ENCODE data around the gene PRPF40A. TPM values are rescaled to one million over a fixed set of nuclear protein-coding genes. Genes with fewer than 3 reads are reported as not detected.

The PRPF40A gene
- total and polyA plus RNA-seq, 9 of the 15 experiments (the other 6 are each of a cell fraction or from before 2014, with no cell fraction given): 168 to 304 (median 264) TPM

GRCh38 chr2:152718076-152718908 is 1.0 kb upstream of the PRPF40A start, which contains the start of gene ARL6IP6 (continued):
- TF ChIP-seq FOXA3 (CRISPR knock-in tag; conservative IDR thresholded peaks at IDR 0.05 in 1 of 2, IDR thresholded peaks at IDR 0.05 in 1 of 2) (0 out of 4 replicates have a peak, but pooled peaks of 1 of the 2 experiments have one; percentile 2), CREB5 (CRISPR knock-in tag; IDR thresholded peaks at IDR 0.05) (0 out of 2 replicates have a peak, but pooled peaks have one; percentile 50), ZMIZ1 (IDR thresholded peaks at IDR 0.05; ENCODE audit: low read depth in 2 of 2, low read length in 2 of 2) (peak in 1 of 2 experiments; percentile 84; a peak in 2 of 4 replicates), ATF4 (CRISPR knock-in tag; IDR thresholded peaks at IDR 0.05) (no peak; the same call in 1 of the 2 replicates), CSDE1 (IDR thresholded peaks at IDR 0.05) (no peak), TFAM (CRISPR knock-in tag; conservative IDR thresholded peaks at IDR 0.05) (no peak), MEIS2 (IDR thresholded peaks at IDR 0.05; ENCODE audit: partially characterized antibody) (peak; percentile 26), RBM17 (IDR thresholded peaks at IDR 0.05; ENCODE audit: borderline replicate concordance, low read depth, low read length) (no peak), NFYB (IDR thresholded peaks at IDR 0.05; ENCODE audit: extremely low read depth, insufficient read length) (peak; percentile 85), HMG20A (CRISPR knock-in tag; conservative IDR thresholded peaks at IDR 0.05) (no peak), ILF3 (IDR thresholded peaks at IDR 0.05; ENCODE audit: borderline replicate concordance) (no peak; the same call in 1 of the 2 replicates)
